PC-3 (cell line): ENCODE data around the gene ATG14. TPM values are rescaled to one million over a fixed set of nuclear protein-coding genes. Genes with fewer than 3 reads are reported as not detected.

ENCODE experiments used
- ATAC-seq: fragments of 200-7000 bp; cut with Tn5 transposase; 2 replicates; pipeline ENCODE4 v1.9.1; 2020; ENCODE audit warnings: mild to moderate bottlenecking, moderate library complexity
- BruUV-seq: library from RNA; stranded (reverse); fragments of 400-500 nt; replicated peaks from 2 replicates; lab custom pipeline; 2021; lab: Mats Ljungman, UMichigan
- CTCF ChIA-PET: fragments of 300-600 bp; sonication (Branson Sonifier 250); formaldehyde crosslinking; loops from one replicate; lab custom pipeline; 2022; ENCODE audit warnings: antibody characterized with exemption; lab: Charles Lee
- POLR2A ChIA-PET: fragments of 300-600 bp; sonication (Branson Sonifier 250); formaldehyde crosslinking; loops from one replicate; lab custom pipeline; 2022; ENCODE audit warnings: antibody characterized with exemption; ENCODE audit not compliant: unreplicated experiment; lab: Charles Lee
- DNase-seq: peaks from one replicate; pipeline ENCODE4 v3.0.0-alpha.2; 2015
- H2AFZ ChIP-seq: fragments of 300-600 bp; sonication (generic); 2 replicates; pipeline ENCODE4 v1.6.0; 2016; ENCODE audit warnings: antibody characterized with exemption, low read length
- H3F3A ChIP-seq: fragments of 300-600 bp; sonication (generic); one replicate; pipeline ENCODE4 v1.6.0; 2017; ENCODE audit warnings: antibody characterized with exemption, low read length, control low read depth, mild to moderate bottlenecking; ENCODE audit not compliant: unreplicated experiment
- H3K27ac ChIP-seq: fragments of 300-600 bp; sonication (generic); 2 replicates; pipeline ENCODE4 v1.5.1; 2016; ENCODE audit warnings: mild to moderate bottlenecking, low read length
- H3K27me3 ChIP-seq: fragments of 300-600 bp; sonication (generic); 2 replicates; pipeline ENCODE4 v1.6.1; 2016; ENCODE audit warnings: low read length, mixed read lengths
- H3K36me3 ChIP-seq: fragments of 300-600 bp; sonication (generic); 2 replicates; pipeline ENCODE4 v1.6.1; 2016; ENCODE audit warnings: low read depth, mixed run types, low read length, mixed read lengths
- H3K4me1 ChIP-seq: fragments of 300-600 bp; sonication (generic); 2 replicates; pipeline ENCODE4 v1.5.1; 2016; ENCODE audit warnings: low read length; ENCODE audit not compliant: insufficient read depth
- H3K4me2 ChIP-seq: fragments of 300-600 bp; sonication (generic); 2 replicates; pipeline ENCODE4 v1.6.0; 2016; ENCODE audit warnings: low read length
- H3K4me3 ChIP-seq: fragments of 300-600 bp; sonication (generic); 2 replicates; pipeline ENCODE4 v1.5.1; 2016; ENCODE audit warnings: mild to moderate bottlenecking, low read length, mixed read lengths
- H3K79me2 ChIP-seq: fragments of 300-600 bp; sonication (generic); 2 replicates; pipeline ENCODE4 v1.6.1; 2017; ENCODE audit warnings: low read length, mixed read lengths
- H3K9ac ChIP-seq: fragments of 300-600 bp; sonication (generic); 2 replicates; pipeline ENCODE4 v1.6.0; 2016; ENCODE audit warnings: mild to moderate bottlenecking, low read length
- H3K9me2 ChIP-seq: fragments of 300-600 bp; sonication (generic); replicated peaks from 2 replicates; pipeline ENCODE4 v1.6.1; 2016; ENCODE audit warnings: mixed run types, low read length, mixed read lengths
- H3K9me3 ChIP-seq: fragments of 300-600 bp; sonication (generic); 2 replicates; pipeline ENCODE4 v1.6.1; 2016; ENCODE audit warnings: low read length, mixed read lengths
- H4K20me1 ChIP-seq: fragments of 300-600 bp; sonication (generic); 2 replicates; pipeline ENCODE4 v1.6.1; 2016; ENCODE audit warnings: low read length, mixed read lengths
- EZH2 ChIP-seq: fragments of 300-600 bp; sonication (generic); IDR thresholded peaks from one replicate; pipeline ENCODE4 v1.6.1; 2017; ENCODE audit warnings: antibody characterized with exemption, mild to moderate bottlenecking, low read length; ENCODE audit not compliant: unreplicated experiment
- EZH2phosphoT487 ChIP-seq: fragments of 300-600 bp; sonication (generic); IDR thresholded peaks from 2 replicates; pipeline ENCODE4 v1.6.1; 2018; ENCODE audit warnings: mild to moderate bottlenecking, antibody characterized with exemption, low read length, borderline replicate concordance
- intact Hi-C: fragments of 100-400 bp; cut with micrococcal nuclease; formaldehyde crosslinking; loops from 2 replicates; pipeline ENCODE4 v1.9.0; 2023
- total RNA-seq: library from RNA; depleted of rRNA; stranded (reverse); fragments of >200 nt; gene quantifications from 2 replicates; pipeline ENCODE4 v1.2.3, GENCODE V29; 2014
- TF ChIP-seq, protein P1 (sequence below): fragments of 300-600 bp; sonication (generic); conservative IDR thresholded peaks from 2 replicates; pipeline ENCODE4 v1.5.1; 2017; ENCODE audit warnings: antibody characterized with exemption, low read depth, mild to moderate bottlenecking, low read length

ATG14 gene
- total RNA-seq, 1 experiment from 2014 or later: 20.2 TPM

DNA sequence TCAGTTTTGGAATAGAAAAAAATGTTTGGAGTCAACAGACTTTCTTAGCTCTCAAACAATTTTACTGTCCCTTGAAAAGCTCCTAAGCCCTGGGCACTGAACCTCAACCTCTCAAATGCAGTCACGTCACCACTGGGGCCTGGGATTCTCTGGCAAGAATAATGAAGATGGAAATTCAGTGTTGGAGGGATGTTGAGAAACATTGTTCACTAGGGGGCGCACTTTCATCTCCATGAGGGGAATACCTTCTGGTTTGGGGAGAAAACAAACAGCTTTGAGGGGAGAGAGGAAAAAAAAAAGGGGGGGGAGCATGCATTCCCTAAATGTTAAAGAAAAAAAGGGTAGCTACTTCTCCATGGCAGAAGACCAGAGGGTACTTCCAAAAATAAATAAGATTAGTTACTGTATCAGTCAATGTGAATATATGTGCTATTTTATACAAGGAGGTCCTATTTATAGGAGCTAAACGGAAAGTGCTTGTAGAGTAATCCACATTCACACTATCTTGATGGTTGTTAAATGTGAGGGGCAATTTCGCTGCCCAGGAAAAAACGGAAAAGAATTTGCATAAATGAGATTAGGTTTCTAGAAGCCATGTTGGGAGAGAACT, 34.6 kb upstream of the ATG14 start:
- Histone ChIP-seq H3K79me2 (no peaks in the 10 kb centered on the region), H4K20me1 (no peaks in the 10 kb centered on the region), H3K27ac (peak overlapping the region; percentile 81), H3K9ac (peak overlapping the region; percentile 44), H3F3A (peaks cover 13% of the 10 kb centered on the region), H3K9me3 (no peaks in the 10 kb centered on the region), H2AFZ (peak overlapping the region; percentile 59), H3K9me2 (no peaks in the 10 kb centered on the region), H3K4me3 (peak overlapping the region; percentile 22; the same call in 1 of the 2 replicates), H3K27me3 (no peaks in the 10 kb centered on the region), H3K4me2 (peak overlapping the region; percentile 66), H3K36me3 (no peaks in the 10 kb centered on the region), H3K4me1 (peaks cover 54% of the 10 kb centered on the region)
- TF ChIP-seq EZH2phosphoT487: no peak
- TF ChIP-seq, protein P1, sequence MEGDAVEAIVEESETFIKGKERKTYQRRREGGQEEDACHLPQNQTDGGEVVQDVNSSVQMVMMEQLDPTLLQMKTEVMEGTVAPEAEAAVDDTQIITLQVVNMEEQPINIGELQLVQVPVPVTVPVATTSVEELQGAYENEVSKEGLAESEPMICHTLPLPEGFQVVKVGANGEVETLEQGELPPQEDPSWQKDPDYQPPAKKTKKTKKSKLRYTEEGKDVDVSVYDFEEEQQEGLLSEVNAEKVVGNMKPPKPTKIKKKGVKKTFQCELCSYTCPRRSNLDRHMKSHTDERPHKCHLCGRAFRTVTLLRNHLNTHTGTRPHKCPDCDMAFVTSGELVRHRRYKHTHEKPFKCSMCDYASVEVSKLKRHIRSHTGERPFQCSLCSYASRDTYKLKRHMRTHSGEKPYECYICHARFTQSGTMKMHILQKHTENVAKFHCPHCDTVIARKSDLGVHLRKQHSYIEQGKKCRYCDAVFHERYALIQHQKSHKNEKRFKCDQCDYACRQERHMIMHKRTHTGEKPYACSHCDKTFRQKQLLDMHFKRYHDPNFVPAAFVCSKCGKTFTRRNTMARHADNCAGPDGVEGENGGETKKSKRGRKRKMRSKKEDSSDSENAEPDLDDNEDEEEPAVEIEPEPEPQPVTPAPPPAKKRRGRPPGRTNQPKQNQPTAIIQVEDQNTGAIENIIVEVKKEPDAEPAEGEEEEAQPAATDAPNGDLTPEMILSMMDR: peak; percentile 99
- intact Hi-C loops: loop anchor here (1.0 to 5.0 kb wide), 6 partner anchors 126 to 1041 kb away; no protein-coding TSS in a partner anchor
- ChIA-PET CTCF (interaction anchor here (0.5 to 1.8 kb wide), 16 partner anchors 8 to 393 kb away, joined by 3 to 10 read pairs (median 4); partner anchors contain the start of gene KTN1), POLR2A (interaction anchor here (0.7 to 1.0 kb wide), 2 partner anchors 70 to 133 kb away, joined by 3 to 6 read pairs; no protein-coding TSS in a partner anchor)
- peak; percentile 7 for ATAC-seq
- peak; percentile 99 for DNase-seq
- BruUV-seq: no TSS peak

DNA sequence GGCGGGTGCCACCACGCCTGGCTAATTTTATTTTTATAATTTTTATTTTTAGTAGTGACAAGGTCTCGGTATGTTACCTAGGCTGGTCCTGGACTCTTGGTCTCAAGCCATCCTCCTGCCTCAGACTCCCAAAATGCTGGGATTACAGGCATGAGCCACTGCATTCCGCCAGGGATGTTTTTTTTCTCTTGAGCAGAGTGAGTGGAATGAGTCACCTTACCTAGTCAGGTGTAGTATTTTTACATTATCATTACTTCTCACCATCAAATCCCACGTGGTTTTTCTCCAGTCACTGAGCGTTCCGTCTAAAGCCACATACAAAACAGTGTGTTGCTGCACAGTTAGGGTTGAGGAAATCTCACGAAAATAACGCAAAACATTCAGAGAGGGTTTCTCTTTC, 29.7 kb upstream of the ATG14 start:
- H3K27ac ChIP-seq: no peak overlapping the region
- H3K27me3 ChIP-seq: no peaks in the 10 kb centered on the region
- no peaks in the 10 kb centered on the region for H3K79me2 ChIP-seq
- H3K36me3 ChIP-seq: no peaks in the 10 kb centered on the region
- ChIA-PET CTCF (no interaction called here), POLR2A (interaction anchor here (0.7 kb wide), 1 partner anchor 238 kb away, joined by 3 read pairs; no protein-coding TSS in a partner anchor)
- no peak overlapping the region for H3K9ac ChIP-seq
- intact Hi-C loops: no loop called here
- H3K4me1 ChIP-seq: peaks cover 14% of the 10 kb centered on the region
- no peak overlapping the region for H2AFZ ChIP-seq
- no peak for ATAC-seq
- no peaks in the 10 kb centered on the region for H4K20me1 ChIP-seq
- H3F3A ChIP-seq: peaks cover under 1% of the 10 kb centered on the region
- no peak overlapping the region for H3K4me2 ChIP-seq
- H3K9me3 ChIP-seq: no peaks in the 10 kb centered on the region
- BruUV-seq: no TSS peak
- no peaks in the 10 kb centered on the region for H3K9me2 ChIP-seq
- H3K4me3 ChIP-seq: no peak overlapping the region
- DNase-seq: peak; percentile 61
- TF ChIP-seq, protein P1: no peak
- TF ChIP-seq EZH2: no peak
- TF ChIP-seq EZH2phosphoT487: no peak

DNA sequence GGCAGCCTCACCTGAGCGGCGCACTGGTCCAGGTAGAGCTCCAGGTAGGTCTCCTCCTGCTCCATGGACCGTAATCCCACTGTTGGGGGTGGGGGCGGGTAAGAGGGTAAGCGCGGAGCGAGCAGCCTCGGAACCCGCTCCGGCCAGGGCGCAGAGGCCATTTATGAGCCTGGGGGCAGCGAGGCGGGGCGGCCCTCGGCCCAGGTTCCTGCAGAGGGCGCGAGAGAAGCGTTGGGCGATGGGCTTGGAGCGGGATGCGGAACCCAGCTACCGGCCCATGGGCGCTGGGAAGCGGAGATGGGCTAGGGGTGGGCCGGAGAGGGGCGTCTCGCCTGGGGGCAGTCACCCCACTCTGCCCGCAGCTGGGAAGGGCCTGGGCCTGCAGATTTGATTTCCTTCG, 28.8 kb upstream of the ATG14 start, which contains the start of gene TBPL2:
TSS of gene TBPL2 (minus strand) at position 232 of the 400 bp plus-strand sequence. CDS start at position 65, 167 bp downstream.
- BruUV-seq: no TSS peak
- Histone ChIP-seq H3F3A (no peaks in the 10 kb centered on the region), H3K9me3 (no peaks in the 10 kb centered on the region), H3K9ac (no peak within 1 kb of the TSS), H3K4me3 (no peak within 1 kb of the TSS), H3K4me1 (peaks cover 7% of the 10 kb centered on the region), H3K36me3 (no peaks in the 10 kb centered on the region), H3K4me2 (no peak within 1 kb of the TSS), H3K27me3 (no peaks in the 10 kb centered on the region), H3K9me2 (no peaks in the 10 kb centered on the region), H2AFZ (no peak within 1 kb of the TSS), H3K79me2 (no peaks in the 10 kb centered on the region), H3K27ac (no peak within 1 kb of the TSS), H4K20me1 (no peaks in the 10 kb centered on the region)
- no peak for TF ChIP-seq EZH2
- TF ChIP-seq, protein P1: no peak
- TF ChIP-seq EZH2phosphoT487: no peak
- ChIA-PET POLR2A (no interaction called here), CTCF (interaction anchor here (0.6 kb wide), 1 partner anchor 183 kb away, joined by 4 read pairs; no protein-coding TSS in a partner anchor)
- intact Hi-C loops: no loop called here
- no peak for ATAC-seq
- DNase-seq: no peak
